GM18867 (cell line): ENCODE results near the gene PSEN2.

ENCODE experiments used
- ATAC-seq: cut with Tn5 transposase; IDR thresholded peaks from one replicate; pipeline ENCODE4 v1.9.1; 2021; ENCODE audit warnings: mild to moderate bottlenecking, moderate library complexity; ENCODE audit not compliant: unreplicated experiment

Gene PSEN2

DNA sequence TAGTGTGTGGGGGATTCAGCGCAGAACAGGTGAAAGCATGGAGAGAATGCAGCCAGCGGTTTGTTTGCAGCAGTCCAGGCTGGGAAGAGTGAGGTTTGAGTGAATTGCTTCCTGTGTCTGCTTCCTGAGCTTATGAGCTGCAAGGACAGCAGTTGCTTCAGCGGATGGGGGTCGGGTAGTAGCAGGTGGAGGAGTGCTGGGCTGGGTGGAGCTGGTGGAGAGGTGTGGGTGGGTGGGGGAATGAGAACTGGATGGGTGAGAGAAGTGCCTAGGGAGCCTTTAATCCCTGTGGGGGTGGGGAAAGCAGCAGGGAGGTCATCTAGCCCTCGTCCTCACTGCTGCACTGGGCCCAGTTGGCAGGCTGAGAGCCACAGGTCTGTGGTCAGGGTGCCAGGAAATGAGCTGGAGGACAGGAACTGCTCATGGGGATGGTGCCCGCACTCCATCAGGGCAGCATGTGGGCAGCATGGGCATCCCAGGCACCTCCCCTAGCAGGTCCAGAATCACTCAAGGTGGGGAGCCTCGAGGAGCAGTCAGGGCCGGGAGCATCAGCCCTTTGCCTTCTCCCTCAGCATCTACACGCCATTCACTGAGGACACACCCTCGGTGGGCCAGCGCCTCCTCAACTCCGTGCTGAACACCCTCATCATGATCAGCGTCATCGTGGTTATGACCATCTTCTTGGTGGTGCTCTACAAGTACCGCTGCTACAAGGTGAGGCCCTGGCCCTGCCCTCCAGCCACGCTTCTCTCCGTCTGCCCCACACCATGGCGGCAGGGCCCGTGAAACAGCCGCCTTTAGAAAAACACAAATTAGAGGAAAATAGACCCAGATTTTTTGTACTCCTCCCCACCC lies 14.8 kb downstream of the PSEN2 start:
- ATAC-seq: no peak

DNA sequence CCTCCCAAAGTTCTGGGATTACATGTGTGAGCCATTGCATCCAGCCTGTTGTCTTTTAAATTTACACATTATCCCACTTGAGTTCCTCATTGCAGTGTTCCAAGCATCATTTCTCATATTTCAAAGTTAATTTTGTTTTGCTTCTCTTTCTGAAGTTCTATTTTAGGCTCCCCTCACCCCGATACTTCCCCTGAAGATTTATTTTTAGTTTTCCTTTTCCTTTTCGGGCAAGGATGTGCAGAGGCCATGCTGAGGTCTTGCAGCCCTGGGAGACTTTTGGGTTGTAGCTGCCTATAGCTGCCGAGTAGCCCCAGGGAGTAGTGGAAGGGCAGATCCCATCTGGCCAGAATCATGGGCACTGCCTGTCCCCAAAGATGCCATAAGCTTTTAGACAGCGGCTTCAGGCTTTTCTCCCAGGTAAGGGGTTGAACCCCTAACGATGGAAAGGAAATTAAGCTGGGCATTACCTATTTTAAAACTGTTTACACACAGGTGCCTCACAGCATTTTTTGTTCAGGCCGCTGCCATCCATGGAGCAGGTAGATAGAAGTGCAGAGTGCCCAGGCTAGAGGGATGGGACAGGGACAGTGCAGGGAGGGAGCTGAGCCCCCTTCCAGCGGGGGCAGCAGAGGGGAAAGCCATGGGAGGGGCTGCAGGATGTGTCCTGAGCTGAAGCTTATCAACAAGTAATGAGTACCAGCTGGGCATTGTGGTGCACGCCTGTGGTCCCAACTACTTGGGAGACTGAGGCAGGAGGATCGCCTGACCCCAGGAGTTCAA lies 15.9 kb downstream of the PSEN2 start:
- no peak for ATAC-seq

DNA sequence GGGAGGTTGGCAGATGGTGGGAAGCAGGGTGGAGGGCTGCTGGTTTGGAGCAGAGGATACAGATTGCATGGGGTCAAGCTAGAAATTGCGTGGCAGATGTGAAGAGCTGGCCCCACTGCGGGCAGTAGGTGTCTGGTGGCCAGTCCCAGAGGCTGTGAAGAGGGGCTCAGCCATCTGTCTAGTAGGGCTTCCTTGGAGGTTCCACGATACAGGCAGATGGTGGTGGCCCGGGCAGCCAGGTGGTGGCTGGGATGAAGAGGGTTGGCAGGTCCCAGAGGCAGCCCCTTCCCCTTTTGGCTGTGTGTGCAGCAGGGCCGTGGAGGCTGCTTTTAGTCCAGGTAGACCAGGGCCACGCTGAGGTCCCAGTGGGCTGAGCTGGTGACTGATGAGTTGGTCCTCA lies 16.6 kb downstream of the PSEN2 start:
- no peak for ATAC-seq

DNA sequence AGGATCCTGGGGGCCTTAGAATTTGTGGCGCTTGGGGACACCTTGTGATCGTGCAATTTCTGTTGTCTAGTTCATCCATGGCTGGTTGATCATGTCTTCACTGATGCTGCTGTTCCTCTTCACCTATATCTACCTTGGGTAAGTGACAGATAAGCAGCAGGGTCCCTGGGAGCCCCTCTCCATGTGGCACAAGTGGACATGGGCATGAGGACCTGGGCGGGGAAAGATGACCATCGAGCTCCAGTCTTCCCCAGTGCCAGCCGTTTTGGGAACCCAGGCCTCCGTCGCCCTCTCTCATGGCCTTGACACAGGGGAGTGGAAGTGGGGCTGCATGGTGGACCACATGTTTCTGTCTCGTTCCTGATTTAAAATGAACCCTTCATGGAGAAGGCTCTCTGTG lies 17.6 kb downstream of the PSEN2 start:
- ATAC-seq: no peak

DNA sequence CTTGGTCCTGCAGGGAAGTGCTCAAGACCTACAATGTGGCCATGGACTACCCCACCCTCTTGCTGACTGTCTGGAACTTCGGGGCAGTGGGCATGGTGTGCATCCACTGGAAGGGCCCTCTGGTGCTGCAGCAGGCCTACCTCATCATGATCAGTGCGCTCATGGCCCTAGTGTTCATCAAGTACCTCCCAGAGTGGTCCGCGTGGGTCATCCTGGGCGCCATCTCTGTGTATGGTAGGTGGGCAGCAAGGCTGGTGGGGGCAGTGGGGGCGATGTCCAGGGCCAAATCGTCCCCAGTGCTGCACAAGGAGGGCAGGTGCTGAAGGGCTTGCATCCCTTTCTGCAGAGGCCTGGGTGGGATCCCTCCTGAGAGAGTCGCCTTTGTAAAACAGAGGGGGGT lies 18.4 kb downstream of the PSEN2 start:
- no peak for ATAC-seq

DNA sequence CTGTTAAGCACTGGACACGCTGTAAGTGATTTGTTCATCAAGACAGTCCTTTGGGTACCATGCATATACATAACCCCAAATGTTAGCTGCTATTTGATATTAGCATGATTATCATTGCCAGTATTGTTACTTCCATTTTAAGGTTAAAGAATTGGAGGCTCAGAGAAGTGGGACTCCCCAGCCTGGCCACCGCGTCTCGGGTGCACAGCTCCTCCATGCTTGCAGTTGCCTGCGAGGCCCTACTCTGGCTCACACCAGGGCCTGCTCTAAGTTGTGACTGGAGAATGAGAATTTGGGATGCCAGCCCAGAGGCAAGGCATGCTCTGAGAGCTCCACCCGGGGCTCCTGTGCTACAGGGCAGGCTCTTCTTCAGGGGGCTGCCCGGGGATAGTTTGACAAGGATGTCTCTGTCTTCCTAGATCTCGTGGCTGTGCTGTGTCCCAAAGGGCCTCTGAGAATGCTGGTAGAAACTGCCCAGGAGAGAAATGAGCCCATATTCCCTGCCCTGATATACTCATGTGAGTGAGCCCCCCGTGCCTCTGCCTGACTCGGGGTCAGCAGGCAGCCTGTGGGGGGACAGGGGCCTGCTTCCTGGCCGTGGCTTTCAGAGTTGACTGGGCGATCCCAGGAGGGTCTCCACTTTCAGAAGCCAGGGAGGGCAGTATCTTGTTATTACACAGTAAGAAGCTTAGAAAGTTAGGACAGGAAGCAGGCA lies 19.4 kb downstream of the PSEN2 start:
- no peak for ATAC-seq

DNA sequence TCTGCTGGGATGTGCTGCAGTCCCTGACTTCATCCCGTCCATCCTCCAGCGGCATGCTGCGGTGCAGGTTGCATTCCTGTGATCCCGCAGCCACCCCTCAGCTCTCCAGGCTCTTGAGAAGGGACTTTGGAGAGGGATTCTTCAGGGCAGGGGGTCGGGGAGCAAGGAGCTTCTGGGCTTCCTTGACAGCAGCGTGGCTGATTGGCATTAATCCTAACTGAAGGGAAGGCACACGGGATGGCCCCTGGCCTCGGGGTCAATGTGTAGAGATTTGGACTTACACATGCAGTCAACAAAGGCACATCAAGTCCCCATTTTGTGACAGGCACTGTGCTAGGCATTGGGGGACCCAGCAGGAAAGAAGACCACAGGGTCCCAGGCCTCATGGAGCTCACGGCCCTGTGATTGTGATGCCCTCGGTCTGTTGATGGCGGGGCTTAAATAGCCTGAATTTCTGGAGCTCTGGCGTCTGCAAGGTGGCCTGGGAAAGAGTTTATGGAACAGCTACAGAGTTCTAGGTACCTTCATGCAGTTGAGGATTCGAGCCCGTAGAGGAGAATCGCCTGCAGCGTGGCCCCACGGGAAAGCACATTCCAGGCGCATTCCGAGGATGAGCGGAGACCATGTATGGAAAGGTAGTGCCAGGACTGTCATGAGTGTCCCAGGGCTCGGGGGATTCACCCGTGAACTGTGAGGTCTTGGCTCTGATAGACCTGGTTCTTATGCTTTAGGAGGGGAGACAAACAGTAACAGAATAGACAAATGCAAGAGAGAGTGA lies 20.1 kb downstream of the PSEN2 start:
- no peak for ATAC-seq

DNA sequence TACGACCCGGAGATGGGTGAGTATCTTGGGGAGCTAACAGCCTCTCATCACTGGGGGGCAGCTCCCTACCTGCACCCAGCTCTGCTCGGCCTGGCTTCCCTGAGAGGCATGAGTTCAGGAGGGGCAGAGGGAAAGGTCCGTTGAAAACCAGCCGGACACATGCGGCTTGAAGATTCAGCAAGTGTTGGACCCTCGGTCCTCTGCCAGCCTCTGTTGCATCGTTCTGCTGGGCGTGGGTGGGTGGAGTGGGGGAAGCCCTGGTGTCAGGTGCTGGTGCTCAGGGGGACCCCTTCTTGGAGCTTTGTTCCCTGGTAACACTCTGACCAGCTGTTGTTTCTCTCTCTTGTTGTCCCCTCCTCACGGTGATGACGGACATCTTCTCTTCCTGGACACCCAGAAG lies 20.9 kb downstream of the PSEN2 start:
- no peak for ATAC-seq

DNA sequence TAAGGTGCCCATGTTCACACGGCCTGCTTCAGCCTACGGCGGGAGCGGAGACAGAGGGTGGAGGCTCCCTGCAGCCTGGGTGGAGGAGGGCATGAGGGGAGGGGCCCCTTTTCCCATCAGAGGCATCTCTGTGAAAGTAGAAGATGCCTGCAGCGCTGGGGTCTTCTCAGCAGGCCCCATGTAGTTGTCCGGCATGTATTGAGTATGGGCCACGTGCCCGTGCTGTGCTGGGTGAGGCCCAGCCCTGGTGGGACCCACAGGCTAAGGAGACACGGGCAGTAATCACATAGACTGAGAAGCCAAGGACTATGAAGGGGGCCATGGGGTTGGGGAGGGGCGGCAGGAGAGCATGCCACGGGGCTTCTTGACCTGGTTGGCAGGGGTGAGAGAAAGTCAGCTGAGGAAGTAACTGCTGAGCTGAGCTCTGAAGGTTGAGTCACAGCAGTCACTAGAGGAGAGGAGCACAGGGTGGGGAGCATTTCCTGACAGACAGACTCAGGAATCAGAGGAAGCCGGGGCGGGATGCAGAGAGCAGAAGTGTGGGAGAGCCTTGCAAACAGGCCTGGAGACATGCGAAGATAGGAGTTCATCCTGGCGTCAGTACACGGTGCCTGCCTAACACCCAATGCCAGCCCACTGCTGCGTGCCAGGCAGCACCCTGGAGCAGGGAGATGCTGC lies 21.6 kb downstream of the PSEN2 start:
- ATAC-seq: no peak

DNA sequence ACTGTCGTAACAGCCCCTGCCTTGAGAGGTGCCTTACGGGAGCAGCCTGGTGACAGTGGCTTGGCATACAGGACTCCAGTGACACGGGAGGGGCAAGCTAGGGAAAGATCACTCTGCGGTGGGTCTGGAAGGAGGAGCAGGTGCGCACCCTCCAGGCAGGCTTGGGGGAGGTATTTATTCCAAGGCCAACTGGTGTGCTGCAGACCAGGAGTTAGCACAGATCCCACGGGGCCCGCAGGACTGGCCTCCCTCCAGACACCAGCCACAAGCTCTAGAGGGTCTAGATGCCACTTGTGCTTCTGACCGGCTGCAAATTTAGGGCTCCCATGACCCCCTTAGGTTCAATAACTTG lies 22.1 kb downstream of the PSEN2 start:
- ATAC-seq: no peak

DNA sequence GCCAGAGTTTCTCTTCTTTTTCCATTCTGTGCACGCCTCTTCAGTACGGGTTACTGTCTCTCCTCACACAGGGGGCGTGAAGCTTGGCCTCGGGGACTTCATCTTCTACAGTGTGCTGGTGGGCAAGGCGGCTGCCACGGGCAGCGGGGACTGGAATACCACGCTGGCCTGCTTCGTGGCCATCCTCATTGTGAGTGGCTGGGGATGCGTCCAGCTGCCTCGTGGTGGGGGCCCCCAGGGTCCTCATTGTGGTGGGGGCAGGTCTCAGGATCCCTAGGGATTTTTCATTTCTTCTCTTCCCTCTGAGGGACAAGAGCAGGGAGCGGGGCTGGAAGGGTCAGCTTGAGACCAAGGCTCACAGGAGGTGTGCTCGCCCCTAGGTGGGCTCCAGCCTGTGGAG lies 23.5 kb downstream of the PSEN2 start:
- no peak for ATAC-seq

DNA sequence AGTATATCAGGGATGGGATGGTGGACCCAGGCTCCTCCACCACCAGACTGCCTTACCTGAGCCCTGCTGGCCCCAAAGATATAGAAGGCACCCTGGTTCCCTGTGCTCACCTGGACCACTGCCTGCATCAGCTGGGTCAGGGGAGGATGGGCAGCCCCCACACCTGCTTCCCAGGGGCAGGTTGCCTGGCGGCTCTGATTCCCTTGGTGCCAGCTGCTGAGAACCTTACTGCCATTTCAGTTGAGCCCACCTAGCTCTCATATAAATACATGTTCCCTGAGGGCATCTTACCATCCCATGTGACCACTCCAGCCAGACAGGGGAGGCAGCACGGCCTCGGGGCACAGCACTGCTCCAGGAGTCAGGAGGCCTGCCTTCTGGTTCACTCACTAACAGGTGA lies 24.4 kb downstream of the PSEN2 start:
- ATAC-seq: no peak

DNA sequence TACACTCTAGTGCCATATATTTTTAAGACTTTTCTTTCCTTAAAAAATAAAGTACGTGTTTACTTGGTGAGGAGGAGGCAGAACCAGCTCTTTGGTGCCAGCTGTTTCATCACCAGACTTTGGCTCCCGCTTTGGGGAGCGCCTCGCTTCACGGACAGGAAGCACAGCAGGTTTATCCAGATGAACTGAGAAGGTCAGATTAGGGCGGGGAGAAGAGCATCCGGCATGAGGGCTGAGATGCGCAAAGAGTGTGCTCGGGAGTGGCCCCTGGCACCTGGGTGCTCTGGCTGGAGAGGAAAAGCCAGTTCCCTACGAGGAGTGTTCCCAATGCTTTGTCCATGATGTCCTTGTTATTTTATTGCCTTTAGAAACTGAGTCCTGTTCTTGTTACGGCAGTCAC lies 25.2 kb downstream of the PSEN2 start:
- no peak for ATAC-seq

DNA sequence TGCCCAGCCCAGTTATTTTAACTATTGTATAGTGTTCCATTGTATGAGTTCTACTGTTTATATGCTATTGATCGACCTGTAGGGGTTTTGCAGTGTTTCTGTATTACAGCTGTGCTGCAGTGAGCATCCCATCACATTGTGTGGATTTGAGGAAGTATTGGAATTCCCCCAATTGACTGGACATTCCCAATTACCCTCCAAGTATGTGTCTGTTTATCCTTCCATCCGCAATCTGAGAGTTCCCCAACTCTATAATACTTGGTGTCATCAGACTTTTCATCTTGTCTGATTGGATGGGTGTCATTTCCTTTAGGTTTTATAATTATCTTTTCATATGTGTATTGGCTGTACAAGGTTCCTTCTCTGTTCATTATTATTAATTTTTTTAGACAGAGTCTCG lies 27.8 kb downstream of the PSEN2 start:
- ATAC-seq: no peak

DNA sequence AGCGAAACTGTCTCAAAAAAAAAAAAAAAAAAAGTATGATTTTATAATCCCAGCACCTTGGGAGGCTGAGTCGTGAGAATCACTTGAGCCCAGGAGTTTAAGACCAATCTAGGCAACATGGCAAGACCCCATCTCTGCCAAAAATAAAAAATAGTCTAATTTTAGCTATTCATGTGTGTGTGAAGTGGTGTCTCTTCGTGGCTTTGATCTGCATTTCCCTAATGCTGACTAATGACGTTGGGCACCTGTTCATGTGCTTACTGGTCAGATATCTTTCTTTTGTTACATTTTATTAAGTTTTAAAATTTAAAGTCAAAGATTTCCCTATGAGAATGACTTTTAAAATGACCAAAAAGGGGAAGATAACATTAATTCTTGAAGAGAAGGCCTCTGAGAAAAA lies 31.0 kb downstream of the PSEN2 start:
- no peak for ATAC-seq

DNA sequence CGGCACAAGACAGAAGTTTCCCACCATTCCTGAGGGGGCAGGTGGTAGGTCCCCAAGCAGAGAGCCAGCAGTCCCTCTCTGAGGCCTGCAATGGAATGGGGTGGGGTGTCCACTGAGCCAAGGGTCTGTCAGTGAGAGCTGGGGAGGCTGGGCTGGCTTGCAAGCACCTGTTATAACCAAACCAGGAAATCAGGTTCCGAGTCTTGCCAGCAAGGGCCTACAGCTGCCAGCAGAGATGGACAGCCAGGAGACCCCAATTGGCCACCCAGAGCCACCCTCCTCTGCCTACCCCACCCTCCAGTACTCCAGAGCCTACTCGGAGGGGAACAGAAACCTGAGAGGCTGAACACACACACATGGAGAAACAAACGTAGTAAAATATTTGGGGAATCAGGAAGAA lies 32.2 kb downstream of the PSEN2 start:
- no peak for ATAC-seq

DNA sequence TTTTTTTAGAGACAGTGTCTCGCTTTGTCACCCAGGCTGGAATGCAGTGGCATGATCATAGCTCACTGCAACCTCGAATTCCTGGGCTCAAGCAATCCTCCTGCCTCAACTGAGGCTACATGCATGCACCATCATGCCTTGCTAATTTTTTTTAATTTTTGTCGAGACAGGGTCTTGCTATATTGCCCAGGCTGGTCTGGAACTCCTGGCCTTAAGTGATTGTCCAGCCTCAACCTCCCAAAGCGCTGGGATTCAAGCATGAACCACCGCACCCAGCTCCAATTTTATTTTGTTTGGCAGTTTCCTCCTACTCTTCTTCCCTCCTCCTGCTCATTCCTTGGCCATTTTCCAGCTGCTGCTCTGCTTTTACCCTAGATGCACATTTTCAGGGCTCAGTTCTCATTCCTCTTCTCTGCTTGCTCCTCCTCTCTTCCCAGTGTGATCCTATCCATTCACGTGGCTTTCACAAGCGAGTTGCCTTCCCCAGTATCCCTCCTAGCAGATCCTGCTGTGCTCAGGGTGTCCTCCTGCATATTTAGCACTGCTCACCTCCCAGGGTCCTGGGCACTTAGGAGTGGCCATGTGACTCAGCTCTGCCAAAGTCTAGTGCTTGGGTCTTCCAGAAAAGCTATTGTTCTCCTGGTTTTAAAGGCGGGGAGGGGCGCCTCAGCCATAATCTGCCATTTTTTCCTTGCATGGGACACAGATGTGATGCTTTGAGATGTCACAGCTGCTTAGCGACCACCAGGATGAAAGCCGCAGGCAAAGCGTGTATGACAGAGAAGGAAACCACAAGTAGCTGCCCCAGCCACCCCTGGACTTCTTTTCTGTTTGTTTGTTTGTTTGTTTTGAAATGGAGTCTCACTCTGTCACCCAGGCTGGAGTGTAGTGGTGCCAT lies 33.7 kb downstream of the PSEN2 start:
- ATAC-seq: no peak

DNA sequence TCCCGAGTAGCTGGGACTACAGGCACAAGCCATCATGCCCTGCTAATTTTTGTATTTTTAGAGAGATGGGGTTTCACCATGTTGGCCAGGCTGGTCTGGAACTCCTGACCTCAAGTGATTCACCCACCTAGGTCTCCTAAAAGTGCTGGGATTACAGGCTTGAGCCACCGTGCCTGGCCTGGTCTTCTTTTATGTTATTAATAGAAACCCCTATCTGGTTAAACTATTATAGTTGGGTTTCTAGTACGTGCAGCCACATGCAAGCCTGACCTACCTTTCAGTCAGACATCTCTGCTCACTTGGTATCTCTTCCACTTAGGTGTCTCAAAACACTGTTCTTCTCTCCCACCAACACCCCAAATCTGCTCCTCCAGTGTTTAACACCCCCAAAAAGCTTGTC lies 34.4 kb downstream of the PSEN2 start:
- ATAC-seq: no peak

DNA sequence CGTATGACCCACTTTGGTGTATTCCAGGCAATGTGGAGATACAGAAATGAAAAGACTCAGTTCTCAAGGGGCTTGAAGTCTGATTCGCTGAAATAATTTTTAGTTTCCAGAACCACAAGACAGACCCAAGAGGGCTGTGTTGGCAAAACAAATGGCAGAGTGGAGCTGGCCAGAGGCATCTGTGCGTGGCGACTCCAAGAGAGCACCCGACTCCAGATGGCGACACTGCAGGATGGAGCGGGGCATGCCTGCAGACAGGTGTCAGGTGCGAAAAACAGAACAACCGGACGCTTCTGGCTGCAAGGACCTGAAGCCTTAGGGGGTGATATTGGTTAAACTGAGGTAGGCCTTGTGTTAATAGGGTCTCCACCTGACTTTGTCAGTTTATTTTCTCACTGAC lies 38.0 kb downstream of the PSEN2 start:
- ATAC-seq: no peak

DNA sequence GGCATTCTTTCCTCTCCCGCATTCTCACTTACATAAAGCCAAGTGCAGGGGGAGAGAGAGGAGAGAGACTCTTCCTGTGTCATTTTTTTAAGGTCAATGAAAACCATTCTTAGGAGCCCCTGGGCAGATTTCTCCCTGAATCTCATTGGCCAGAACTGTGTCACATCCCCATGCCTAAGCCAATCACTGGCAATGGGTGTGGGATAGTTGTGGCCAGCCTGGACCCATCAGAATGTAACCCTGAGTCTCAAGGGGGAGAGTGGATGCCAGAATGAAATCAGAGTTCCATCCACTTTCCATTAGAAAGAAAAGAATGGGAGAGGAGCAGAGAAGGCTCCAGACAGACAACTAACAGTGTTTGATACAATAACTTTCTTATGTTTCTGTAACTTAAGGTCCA lies 38.5 kb downstream of the PSEN2 start:
- ATAC-seq: no peak
